IPS-18a (cell line): Measurements from ENCODE around the gene TMEM63A.

Source experiments
- H3K27ac ChIP-seq: one replicate; pipeline ENCODE4 v1.5.1; 2013; ENCODE audit warnings: low read length
- H3K27me3 ChIP-seq: one replicate; pipeline ENCODE4 v1.6.1; 2013; ENCODE audit warnings: mild to moderate bottlenecking, low read length; ENCODE audit not compliant: control insufficient read depth, insufficient read depth
- H3K36me3 ChIP-seq: one replicate; pipeline ENCODE4 v1.6.1; 2013; ENCODE audit warnings: low read depth, low read length; ENCODE audit not compliant: control insufficient read depth
- H3K4me1 ChIP-seq: one replicate; pipeline ENCODE4 v1.6.1; 2013; ENCODE audit warnings: low read depth, low read length; ENCODE audit not compliant: control insufficient read depth
- H3K4me3 ChIP-seq: one replicate; pipeline ENCODE4 v1.5.1; 2013; ENCODE audit warnings: low read length
- H3K9ac ChIP-seq: one replicate; pipeline ENCODE4 v1.6.1; 2013; ENCODE audit warnings: mild to moderate bottlenecking, low read length, moderate library complexity
- H3K9me3 ChIP-seq: one replicate; pipeline ENCODE4 v1.6.1; 2013; ENCODE audit warnings: low read depth, low read length; ENCODE audit not compliant: control insufficient read depth

Gene TMEM63A

DNA sequence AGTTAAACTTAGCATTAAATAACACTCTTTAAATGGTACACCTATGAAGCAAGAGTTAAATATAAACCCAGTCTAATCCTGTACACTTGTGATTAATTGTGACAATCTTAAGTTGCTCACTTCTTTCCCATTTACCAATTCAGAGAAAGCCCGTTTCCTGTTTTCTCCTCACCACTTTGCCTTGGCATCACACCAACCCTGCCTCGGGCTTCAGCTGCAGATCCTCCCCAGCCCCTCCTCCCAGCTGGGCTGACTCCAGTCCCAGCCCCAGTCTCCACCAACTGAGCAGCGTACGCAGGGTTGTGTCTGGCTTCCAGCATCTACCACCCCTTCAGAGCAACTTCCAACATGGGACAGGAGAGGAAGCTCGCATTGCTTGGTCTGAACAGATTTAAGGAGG is 37.7 kb upstream of the TMEM63A start:
- Histone ChIP-seq H3K4me3 (no peak overlapping the region), H3K27ac (no peak overlapping the region), H3K9ac (no peak overlapping the region), H3K4me1 (no peaks in the 10 kb centered on the region), H3K27me3 (no peaks in the 10 kb centered on the region), H3K9me3 (no peaks in the 10 kb centered on the region), H3K36me3 (peaks cover 38% of the 10 kb centered on the region)

DNA sequence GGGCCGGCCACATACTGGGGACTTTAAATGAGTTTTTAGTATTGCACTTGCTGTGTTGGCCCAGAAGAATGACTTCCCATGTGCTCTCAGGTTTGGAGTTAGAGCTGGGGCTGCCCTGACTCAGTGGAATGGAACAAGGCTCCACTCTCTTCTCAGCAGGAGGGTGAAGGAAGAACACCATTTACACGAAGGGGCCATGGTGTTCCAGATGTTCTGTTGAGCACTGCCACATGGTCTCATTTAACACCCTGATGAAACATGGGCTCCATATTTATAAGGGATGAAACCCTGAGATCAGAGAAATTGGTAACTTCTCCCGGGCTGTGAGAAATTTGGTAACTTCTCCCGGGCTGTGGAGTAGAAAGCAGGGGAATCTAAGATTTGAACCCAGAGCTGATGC is 36.1 kb upstream of the TMEM63A start:
- Histone ChIP-seq H3K36me3 (peaks cover 38% of the 10 kb centered on the region), H3K27ac (no peak overlapping the region), H3K4me3 (no peak overlapping the region), H3K9ac (no peak overlapping the region), H3K27me3 (no peaks in the 10 kb centered on the region), H3K9me3 (no peaks in the 10 kb centered on the region), H3K4me1 (no peaks in the 10 kb centered on the region)

DNA sequence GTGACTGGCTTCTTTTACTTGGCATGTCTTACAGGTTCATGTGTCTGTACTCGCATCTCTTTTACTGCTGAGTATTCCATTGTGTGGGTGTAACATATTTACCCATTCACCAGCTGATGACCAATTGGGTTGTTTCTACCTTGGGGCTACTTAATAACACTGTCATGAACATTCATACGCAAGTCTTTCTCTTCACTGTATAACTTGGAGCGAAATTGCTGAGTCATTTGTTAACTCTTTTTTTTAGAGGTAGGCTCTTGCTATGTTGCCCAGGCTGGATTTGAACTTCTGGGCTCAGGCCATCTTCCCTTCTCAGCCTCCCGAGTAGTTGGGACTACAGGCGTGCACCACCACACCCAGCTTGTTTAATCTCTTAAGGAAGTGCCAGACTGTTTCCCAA is 35.4 kb upstream of the TMEM63A start:
- Histone ChIP-seq H3K27ac (no peak overlapping the region), H3K36me3 (peaks cover 38% of the 10 kb centered on the region), H3K9me3 (no peaks in the 10 kb centered on the region), H3K4me1 (no peaks in the 10 kb centered on the region), H3K9ac (no peak overlapping the region), H3K27me3 (no peaks in the 10 kb centered on the region), H3K4me3 (no peak overlapping the region)

DNA sequence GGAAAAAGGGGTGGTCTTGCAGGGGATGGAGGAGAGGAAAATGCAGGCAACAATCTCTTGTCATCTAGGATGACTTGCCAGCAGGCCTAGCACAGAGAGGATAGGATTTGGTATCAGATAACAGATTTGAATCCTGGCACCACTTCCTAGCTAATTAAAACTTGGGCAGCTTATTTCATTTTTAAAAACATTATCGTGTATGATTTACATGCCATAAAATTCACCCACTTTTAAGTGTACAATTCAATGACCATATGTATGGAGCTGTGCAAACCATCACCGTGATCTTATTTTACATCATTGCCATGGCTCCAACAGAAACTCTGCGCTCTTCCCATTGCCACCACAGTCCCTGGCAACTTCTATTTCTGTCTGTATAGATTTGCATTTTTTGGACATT is 34.9 kb upstream of the TMEM63A start:
- Histone ChIP-seq H3K9ac (no peak overlapping the region), H3K27ac (no peak overlapping the region)

DNA sequence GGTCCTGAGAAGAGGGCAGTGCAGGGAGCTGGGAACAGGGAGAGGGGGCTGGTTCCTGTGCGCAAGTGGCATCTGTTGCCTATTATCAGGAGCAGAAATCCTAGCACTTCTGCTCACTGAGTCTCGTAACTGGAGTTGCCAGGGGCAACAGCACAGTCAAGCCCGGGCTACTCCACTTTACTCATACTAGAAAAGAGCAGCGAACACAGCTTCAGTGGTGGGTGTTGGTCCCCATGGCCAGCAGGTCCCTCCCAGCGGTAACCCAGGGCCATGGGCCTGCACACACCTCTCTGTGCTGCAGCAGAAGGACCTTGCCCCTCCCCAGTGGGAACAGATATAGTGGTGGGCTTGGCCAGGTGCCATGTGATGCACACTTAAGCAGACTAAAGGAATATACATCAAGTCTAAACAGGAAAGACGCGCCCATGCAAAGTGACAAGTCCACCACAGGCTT is 33.4 kb upstream of the TMEM63A start:
- no peak overlapping the region for H3K27ac ChIP-seq

More for the DNA sequence above, 34.9 kb upstream of the TMEM63A start:
- Histone ChIP-seq H3K4me1 (no peaks in the 10 kb centered on the region), H3K36me3 (peaks cover 37% of the 10 kb centered on the region), H3K27me3 (no peaks in the 10 kb centered on the region), H3K9me3 (no peaks in the 10 kb centered on the region), H3K4me3 (no peak overlapping the region)

DNA sequence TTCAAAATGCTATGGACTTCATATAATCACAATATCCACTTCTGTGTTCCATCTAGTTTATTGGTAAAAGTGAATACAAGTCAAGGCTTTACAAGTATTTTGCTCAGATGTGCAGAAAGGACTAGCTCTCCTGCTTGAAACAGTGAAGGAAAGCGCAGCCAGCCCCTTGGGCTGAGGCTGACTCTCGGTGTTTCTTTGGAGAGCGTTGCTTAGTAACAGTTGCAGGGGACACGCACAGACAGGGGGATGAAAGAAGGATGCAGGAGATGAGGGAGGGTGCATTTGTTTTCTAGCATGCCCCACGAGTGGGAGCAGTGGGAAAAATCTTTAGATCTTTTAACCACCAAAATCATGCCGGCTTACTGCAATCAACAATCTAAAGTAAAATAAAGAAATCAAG is 32.8 kb upstream of the TMEM63A start:
- Histone ChIP-seq H3K27ac (no peak overlapping the region), H3K4me3 (no peak overlapping the region), H3K27me3 (peaks cover 4% of the 10 kb centered on the region), H3K9ac (no peak overlapping the region), H3K36me3 (peaks cover 17% of the 10 kb centered on the region), H3K9me3 (no peaks in the 10 kb centered on the region), H3K4me1 (peaks cover 3% of the 10 kb centered on the region)

More for the DNA sequence above, 33.4 kb upstream of the TMEM63A start:
- H3K4me3 ChIP-seq = no peak overlapping the region
- H3K9ac ChIP-seq = no peak overlapping the region
- peaks cover 22% of the 10 kb centered on the region for H3K36me3 ChIP-seq
- H3K4me1 ChIP-seq = peaks cover 3% of the 10 kb centered on the region
- peaks cover 4% of the 10 kb centered on the region for H3K27me3 ChIP-seq
- no peaks in the 10 kb centered on the region for H3K9me3 ChIP-seq

DNA sequence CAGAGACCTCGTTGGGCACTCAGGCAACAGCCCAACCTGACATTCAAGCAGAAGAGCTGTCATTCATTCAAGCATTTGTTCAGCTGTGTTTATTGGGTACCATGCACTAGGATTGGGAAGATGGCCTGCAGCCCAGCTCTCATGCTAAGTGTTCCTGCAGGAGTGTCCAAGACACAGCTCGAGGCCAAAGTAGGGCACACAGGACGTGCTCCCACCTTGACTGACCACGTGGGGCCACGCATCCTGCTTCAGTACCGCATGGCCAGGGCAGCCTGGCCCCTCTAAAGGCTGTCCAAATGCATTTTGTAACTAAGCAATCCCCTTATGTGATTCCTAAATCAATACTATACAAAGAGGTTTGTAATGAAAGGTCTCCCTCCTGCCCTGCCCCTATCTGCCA is 32.2 kb upstream of the TMEM63A start:
- H3K27me3 ChIP-seq = peaks cover 4% of the 10 kb centered on the region
- no peaks in the 10 kb centered on the region for H3K9me3 ChIP-seq
- peaks cover 3% of the 10 kb centered on the region for H3K4me1 ChIP-seq
- H3K9ac ChIP-seq = no peak overlapping the region
- H3K36me3 ChIP-seq = peaks cover 11% of the 10 kb centered on the region
- no peak overlapping the region for H3K4me3 ChIP-seq
- no peak overlapping the region for H3K27ac ChIP-seq

DNA sequence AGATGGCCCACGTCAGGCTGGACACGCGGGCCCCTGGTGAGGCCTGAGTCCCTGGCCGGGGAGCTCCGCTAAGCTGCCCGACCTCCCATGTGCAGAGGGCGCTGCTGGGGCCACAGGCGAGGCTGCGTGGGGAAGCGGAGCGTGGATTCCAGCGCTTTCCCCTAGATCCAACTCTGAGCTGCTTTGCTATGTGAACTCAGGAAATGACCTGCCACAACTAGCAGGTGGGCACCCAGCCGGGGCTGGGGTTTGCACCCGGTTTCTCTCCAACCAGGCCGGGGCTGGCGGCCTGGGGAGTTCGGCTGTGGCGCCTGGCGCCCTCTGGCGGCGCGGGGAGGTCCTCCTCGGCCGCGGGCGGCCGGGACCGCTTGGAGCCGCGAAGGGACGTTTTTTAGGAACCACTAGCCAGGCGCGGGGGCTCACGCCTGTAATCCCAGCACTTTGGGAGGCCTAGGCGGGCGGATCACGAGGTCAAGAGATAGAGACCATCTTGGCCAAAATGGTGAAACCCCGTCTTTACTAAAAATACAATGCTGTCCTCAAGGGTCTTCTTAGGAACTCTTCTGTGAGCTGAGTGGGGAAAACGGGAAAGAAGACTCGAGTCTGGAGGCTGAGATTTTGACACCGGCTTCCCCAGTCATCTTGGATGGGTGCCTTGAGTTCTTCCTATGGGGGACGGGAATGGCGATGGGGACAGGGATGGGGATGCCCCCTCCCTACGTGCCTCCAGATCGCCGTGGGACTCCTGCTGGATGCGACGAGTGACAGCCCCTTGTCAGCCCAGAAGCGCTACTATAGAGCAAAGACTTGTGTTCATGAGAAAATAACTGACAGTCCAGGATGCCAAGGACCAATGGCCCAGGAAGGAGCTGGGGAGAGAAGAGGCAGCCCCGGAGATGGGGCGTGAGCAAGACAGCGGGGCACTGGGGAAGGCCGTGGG is 29.3 kb upstream of the TMEM63A start:
- Histone ChIP-seq H3K4me1 (peaks cover 3% of the 10 kb centered on the region), H3K9ac (no peak overlapping the region), H3K36me3 (no peaks in the 10 kb centered on the region), H3K9me3 (no peaks in the 10 kb centered on the region), H3K27ac (no peak overlapping the region), H3K27me3 (peaks cover 4% of the 10 kb centered on the region), H3K4me3 (no peak overlapping the region)

DNA sequence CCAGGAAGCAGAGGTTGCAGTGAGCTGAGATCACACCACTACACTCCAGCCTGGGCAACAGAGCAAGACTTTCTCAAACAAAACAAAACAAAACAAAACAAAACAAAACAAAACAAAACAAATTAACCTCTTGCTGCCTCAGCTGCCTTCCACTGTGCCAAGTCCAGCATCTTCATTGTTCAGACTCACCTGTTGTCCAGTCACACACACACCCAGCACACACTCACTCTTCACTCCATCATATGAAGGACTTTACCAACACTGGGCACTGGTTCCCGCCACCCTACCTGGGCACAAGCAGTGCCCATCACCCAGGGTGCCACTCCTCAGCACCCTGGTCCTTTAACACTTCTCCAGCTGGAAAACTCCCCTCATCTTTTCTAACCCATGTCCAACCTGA is 27.3 kb upstream of the TMEM63A start:
- Histone ChIP-seq H3K4me3 (no peak overlapping the region), H3K9ac (no peak overlapping the region), H3K27me3 (peaks cover 4% of the 10 kb centered on the region), H3K27ac (no peak overlapping the region), H3K36me3 (no peaks in the 10 kb centered on the region), H3K4me1 (peaks cover 3% of the 10 kb centered on the region), H3K9me3 (no peaks in the 10 kb centered on the region)

DNA sequence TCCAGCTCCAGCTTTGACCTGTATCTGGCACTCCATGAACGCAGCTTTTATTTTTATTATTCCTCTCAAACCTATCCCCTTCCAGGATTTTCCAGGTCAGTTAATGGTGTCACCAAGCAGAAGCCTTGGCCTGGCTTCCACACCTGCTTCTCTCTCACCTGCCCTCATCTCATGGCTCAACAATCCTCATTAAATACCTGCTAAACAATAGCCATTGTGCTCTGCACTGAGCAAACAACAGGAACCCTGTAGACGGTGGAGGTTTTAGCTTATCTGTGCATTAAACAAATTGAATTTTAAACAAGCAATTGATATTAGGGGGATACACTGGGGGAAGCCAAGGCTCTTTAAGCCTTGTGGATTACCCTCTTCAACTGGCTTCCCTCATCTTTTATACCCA is 26.6 kb upstream of the TMEM63A start:
- H3K4me1 ChIP-seq = peaks cover 3% of the 10 kb centered on the region
- no peak overlapping the region for H3K27ac ChIP-seq
- H3K9me3 ChIP-seq = no peaks in the 10 kb centered on the region
- no peak overlapping the region for H3K9ac ChIP-seq
- H3K27me3 ChIP-seq = peaks cover 4% of the 10 kb centered on the region
- no peak overlapping the region for H3K4me3 ChIP-seq
- no peaks in the 10 kb centered on the region for H3K36me3 ChIP-seq

DNA sequence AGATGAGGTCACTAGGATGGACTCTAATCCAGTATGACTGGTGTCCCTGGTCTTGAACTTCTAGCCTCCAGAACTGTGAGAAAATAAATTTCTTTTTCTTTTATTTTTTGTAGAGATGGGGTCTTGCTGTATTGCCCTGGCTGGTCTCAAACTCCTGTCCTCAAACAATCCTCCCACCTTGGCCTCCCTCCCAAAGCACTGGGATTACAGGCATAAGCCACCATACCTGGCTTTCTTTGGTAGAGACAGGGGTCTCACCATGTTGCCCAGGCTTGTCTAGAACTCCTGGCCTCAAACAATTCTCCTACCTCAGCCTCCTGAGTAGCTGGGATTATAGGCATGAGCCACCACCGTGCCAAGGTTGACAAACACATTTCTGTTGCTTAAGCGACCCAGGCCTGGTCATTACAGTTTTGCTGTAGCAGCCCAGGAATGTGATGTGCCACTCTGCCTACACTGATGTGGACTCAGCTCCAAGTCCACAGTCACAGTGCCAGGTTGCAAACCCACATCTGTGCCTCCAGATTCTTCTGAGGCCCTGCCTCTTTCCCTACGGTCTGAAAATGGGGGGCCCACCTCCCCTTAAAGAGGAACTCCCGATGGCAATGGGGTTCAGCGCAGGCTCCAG is 25.9 kb upstream of the TMEM63A start:
- H3K9ac ChIP-seq = no peak overlapping the region

More for the DNA sequence above, 25.9 kb upstream of the TMEM63A start:
- H3K9me3 ChIP-seq = no peaks in the 10 kb centered on the region
- H3K4me3 ChIP-seq = no peak overlapping the region
- peaks cover 4% of the 10 kb centered on the region for H3K27me3 ChIP-seq
- H3K4me1 ChIP-seq = peaks cover 3% of the 10 kb centered on the region
- H3K36me3 ChIP-seq = no peaks in the 10 kb centered on the region
- H3K27ac ChIP-seq = no peak overlapping the region
